SH-SY5Y (cell line): ENCODE results near the gene BRD3OS.

Experiments
- GATA2 ChIP-seq: IDR thresholded peaks from 2 replicates; pipeline ENCODE4 v1.6.1; 2011; ENCODE audit warnings: mild to moderate bottlenecking, low read depth, low read length
- GATA3 ChIP-seq: IDR thresholded peaks from 2 replicates; pipeline ENCODE4 v1.6.1; 2011; ENCODE audit warnings: low read depth, mild to moderate bottlenecking, low read length, moderate library complexity

- TF ChIP-seq GATA3 (no peak), GATA2 (no peak)
Observed at GRCh38 chr9:133979921-133980863, 45.1 kb upstream of the BRD3OS start.
